Skin epidermis (tissue), 12 donors: ENCODE measurements around the gene CSNK1G1.
"Not testable (repeated sequence)": the region's sequence is repeated elsewhere in the genome, so short reads cannot be mapped to it uniquely, and the experiment has no call there.

Experiments used
- H3K27ac ChIP-seq, 21 experiments: fragments of 200-600 bp; sonication (generic) in 11 of 21; one replicate each; pipeline ENCODE4 v1.5.0; 2020; ENCODE audit warnings: mild to moderate bottlenecking in 3 of 21, inconsistent platforms in 2 of 21, moderate library complexity in 2 of 21
- H3K4me3 ChIP-seq, 7 experiments: fragments of 200-600 bp; sonication (generic) in 2 of 7; one replicate each; pipeline ENCODE4 v1.5.0; 2020; ENCODE audit warnings: inconsistent platforms in 2 of 7, mild to moderate bottlenecking in 2 of 7, moderate library complexity in 1 of 7

The CSNK1G1 gene

DNA sequence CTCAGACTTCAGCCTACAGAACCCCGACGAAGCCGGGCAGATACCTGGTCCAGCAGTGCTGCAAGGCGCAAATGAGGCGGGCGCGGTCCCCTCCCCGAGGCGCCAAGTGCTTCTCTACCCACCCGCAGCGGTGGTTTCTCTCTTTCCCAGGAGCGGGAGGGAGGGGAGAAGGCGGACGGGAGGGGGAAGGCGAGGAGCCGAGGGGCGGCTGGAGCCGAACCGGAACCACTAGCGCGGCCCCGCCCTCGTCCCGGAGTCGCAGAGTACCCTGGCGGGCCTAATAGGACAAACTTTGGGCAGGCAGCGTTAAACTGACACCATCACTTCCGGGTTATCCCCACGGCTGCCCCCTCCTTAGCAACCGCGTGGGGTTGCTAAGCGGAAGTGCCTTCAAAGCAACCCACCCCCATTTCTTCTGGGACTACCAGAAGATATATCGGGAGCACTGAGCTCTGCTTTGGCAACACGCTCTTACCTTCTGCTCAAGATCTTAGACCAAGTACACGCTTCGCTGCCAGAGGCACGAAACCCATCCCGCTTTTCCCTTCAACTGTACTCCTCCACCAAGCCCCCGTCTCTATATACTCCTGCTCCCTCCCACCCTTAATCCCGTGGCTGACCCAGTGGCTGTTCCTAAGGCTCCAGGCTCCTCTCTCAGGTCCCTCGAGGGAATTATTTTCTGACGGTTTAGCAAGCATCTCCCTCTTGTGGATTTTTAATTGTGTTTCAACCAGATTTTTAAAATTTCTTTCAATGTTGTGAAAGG, at the start of gene CSNK1G1:
Gene CSNK1G1, minus strand, starts transcription at position 230 of the 766 bp plus-strand sequence. CDS start 55,674 bp downstream, outside the sequence.
- H3K4me3 ChIP-seq = peak within 1 kb of the TSS; percentile 71 to 95 (median 84)
- peak within 1 kb of the TSS in 20 of 21 experiments; percentile 52 to 93 (median 85) for H3K27ac ChIP-seq

- H3K27ac ChIP-seq = no peak overlapping the region
- no peak overlapping the region for H3K4me3 ChIP-seq
Observed at GRCh38 chr15:64400583-64400982, 44.6 kb upstream of the CSNK1G1 start.

DNA sequence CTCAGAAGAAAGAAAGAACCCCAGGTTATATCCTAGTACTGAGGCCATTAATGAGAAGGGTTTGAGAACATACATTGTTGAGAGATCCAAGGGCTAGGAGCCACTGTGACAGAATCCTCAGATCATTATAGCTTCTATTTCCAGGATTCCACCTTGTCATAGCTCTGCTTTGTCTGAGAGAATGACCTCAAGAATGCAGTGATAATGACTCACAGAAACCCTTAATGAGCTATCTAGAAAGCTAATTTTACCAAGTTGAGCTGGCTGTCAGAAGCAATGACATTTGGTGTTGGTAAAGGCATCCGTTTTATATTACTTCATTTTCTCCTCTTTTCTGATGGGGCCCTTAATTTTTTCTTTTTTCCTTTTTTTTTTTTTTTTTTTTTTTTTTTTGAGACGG, 42.6 kb upstream of the CSNK1G1 start:
- Histone ChIP-seq H3K27ac (no peak overlapping the region), H3K4me3 (no peak overlapping the region)

GRCh38 chr15:64396789-64397188, 40.8 kb upstream of the CSNK1G1 start:
- Histone ChIP-seq H3K27ac (no peak overlapping the region), H3K4me3 (no peak overlapping the region)

GRCh38 chr15:64392471-64392870, 36.5 kb upstream of the CSNK1G1 start:
- H3K27ac ChIP-seq, H3K4me3 ChIP-seq: not testable (repeated sequence)

- H3K4me3 ChIP-seq = no peak overlapping the region
- no peak overlapping the region for H3K27ac ChIP-seq
Observed at GRCh38 chr15:64389036-64389435, 33.1 kb upstream of the CSNK1G1 start.

- Histone ChIP-seq H3K27ac (peak within 1 kb of the TSS; percentile 48 to 92 (median 78)), H3K4me3 (peak within 1 kb of the TSS; percentile 60 to 95 (median 77))
Observed at GRCh38 chr15:64387562-64388168, 31.7 kb upstream of the CSNK1G1 start, which contains the start of gene TRIP4. TRIP4 (plus strand) TSS chr15:64387836; CDS start chr15:64387864, 28 bp downstream.

DNA sequence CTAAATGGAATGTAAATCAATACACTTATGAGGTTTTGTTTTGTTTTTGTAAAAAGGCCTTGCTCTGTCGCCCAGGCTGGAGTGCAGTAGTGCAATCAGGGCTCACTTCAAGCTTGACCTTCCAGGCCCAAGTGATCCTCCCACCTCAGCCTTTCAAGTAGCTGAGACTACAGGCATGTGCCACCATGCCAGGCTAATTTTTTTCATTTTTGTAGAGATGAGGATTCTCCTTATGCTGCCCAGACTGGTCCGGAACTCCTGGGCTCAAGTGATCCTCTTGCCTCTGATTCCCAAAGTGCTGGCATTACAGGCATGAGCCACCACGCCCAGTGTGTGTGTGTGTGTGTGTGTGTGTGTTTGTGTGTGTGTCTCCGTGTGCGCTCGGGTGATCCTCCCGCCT, 30.3 kb upstream of the CSNK1G1 start:
- Histone ChIP-seq H3K27ac (no peak overlapping the region), H3K4me3 (no peak overlapping the region)

GRCh38 chr15:64383760-64384159, 27.8 kb upstream of the CSNK1G1 start:
- no peak overlapping the region for H3K4me3 ChIP-seq
- H3K27ac ChIP-seq = no peak overlapping the region

GRCh38 chr15:64381000-64381751, 25.2 kb upstream of the CSNK1G1 start, which contains the start of gene PCLAF:
PCLAF (minus strand) TSS chr15:64381441; CDS start chr15:64381371, 70 bp downstream.
- Histone ChIP-seq H3K4me3 (peak within 1 kb of the TSS; percentile 52 to 76 (median 58)), H3K27ac (peak within 1 kb of the TSS in 6 of 21 experiments; percentile 18 to 63 (median 32))

GRCh38 chr15:64380130-64380870, 24.3 kb upstream of the CSNK1G1 start:
- peak overlapping the region; percentile 52 to 76 (median 58) for H3K4me3 ChIP-seq
- H3K27ac ChIP-seq = peak overlapping the region in 2 of 21 experiments; percentile 35 to 63

GRCh38 chr15:64379216-64379960, 23.4 kb upstream of the CSNK1G1 start:
- Histone ChIP-seq H3K27ac (no peak overlapping the region), H3K4me3 (no peak overlapping the region)

DNA sequence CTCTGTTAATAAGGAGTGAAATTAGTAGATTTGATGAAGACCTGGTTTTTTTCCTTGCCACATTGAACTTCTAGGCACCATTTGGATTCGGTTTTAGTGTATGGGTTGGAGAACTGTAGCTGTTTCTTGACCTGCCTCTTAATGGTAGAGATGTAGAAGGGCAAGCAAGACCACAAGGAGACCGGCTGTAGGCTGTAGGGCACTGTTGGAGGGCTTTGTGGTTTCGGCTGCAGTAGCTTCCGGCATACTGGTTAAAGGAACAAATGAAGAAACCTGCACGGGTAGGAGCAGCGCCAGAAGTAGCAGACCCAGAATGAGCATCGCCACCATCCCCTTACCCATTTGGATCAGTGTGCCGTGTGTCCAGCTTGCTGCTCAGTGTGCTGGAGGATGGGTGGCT, 17.4 kb upstream of the CSNK1G1 start:
- no peak overlapping the region for H3K27ac ChIP-seq
- H3K4me3 ChIP-seq = no peak overlapping the region

GRCh38 chr15:64371383-64371782, 15.4 kb upstream of the CSNK1G1 start:
- H3K4me3 ChIP-seq, H3K27ac ChIP-seq: not testable (repeated sequence)

GRCh38 chr15:64369078-64369607, 13.2 kb upstream of the CSNK1G1 start:
- Histone ChIP-seq H3K27ac (no peak overlapping the region), H3K4me3 (no peak overlapping the region)

DNA sequence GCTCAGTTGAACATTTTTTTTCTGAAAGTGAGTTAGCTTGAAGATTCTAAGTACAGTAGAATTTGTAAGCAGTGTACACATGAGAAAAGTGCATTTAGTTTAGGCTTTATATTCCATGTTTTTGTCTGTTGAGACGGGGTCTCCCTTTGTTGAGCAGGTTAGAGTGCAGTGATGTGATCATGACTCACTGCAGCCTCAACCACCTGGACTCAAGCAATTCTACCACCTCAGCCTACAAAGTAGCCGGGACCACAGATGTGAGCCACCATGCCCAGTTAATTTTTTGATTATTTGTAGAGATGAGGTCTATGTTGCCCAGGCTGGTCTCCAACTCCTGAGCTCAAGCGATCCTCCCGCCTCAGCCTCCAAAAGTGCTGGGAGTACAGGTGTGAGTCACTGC, 5.3 kb upstream of the CSNK1G1 start:
- Histone ChIP-seq H3K27ac (no peak overlapping the region), H3K4me3 (no peak overlapping the region)

DNA sequence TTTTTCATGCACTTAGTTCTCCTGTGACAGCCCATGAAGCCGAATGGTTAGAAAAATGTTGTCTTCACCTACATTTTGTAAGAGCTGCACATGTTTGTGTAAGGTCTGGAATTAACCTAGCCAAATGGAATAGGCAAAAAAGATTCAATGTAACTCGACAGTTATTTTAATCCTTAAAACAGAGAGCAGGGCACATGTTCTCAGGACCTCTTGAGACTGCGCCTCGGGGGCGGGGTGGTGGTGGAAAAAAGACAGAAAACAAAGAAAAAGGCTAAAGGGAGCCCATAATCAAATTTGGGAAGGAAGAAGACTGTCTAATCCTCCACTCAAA, 702 bp upstream of the CSNK1G1 start:
- Histone ChIP-seq H3K27ac (peak overlapping the region in 19 of 21 experiments; percentile 6 to 93 (median 84)), H3K4me3 (peak overlapping the region; percentile 71 to 95 (median 84))

DNA sequence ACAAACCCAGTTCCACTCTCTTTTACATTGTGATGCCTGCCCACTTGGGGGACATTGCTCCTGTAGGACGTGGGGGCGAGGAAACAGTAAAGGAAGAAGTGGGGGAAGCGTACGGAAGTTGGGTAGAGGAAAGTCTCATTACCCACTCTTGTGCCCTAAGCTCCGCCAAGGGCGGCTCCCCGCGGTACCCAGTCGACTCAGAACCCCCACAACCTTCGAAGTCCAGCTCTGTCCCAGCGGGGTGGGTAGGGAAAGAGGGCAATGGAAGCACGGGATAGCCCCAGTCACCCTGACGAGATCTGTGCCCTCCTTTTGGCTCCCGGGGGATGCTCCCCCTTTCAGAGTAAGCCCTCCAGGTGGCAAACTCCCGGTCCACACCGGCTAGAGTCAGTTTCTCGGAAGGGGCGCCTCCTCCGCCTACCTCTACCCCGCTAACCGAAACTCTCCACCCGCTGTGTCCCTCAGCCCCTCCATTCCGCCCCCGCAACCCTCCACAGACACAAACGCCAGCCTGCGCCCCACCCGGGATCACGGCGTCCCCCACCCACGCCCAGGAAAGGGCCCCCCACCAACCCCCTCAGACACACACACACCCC, 527 bp downstream of the CSNK1G1 start:
- H3K4me3 ChIP-seq = peak overlapping the region; percentile 71 to 95 (median 84)
- H3K27ac ChIP-seq = peak overlapping the region in 20 of 21 experiments; percentile 52 to 93 (median 85)
